ENCODE data around the gene SLC25A6.
"Not testable (repeated sequence)": the region's sequence is repeated elsewhere in the genome, so short reads cannot be mapped to it uniquely, and the experiment has no call there.

The SLC25A6 gene

DNA sequence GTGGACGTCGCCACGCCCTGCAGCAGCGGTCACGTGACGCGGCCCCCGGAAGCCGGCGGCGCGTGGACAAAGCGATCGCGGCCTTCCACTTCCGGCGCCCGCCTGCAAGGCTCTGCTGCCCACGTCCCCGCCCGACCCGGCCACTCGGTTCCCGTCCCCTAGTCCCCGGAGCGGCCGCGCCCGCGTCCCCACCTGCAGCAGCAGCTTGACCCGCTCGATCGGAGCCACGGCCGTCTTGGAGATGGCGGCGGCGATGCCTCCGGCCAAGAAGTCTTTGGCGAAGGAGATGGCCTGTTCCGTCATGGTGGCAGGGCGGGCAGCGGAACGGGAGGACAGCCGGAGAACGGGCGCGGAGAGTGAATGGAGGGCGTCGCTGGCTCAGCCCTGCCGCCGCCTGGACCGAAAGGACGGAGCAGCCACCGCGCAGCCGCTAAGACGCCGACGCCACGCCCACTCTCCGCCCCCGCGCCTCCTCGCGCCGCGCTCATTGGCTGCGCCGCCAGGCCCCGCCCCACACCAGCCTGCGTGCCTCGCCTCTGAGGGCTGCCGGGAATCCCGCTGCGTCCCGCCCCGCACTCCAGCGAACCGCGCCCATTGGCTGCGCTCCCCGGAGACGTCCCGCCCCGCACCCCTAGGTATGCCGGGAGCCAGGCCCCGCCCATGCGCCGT is at the start of gene SLC25A6:
SLC25A6 (minus strand) TSS at position 407 of the 669 bp plus-strand sequence; CDS start at position 303, 104 bp downstream.
- DNase-seq: no peak

DNA sequence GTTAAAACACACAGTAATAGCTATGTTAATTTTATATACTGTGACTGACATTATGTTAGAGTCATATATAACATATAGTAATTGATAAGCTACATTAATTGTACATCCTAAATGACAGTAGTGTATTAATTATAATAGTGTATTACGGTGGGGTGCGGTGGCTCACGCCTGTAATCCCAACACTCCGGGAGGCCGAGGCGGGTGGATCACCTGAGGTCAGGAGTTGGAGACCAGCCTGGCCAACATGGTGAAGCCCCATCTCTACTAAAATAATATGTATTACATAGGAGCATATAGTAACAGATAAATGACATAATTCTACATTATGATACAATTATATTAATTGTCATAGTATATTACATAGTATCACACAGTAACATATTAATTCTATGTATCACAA is 48.6 kb upstream of the SLC25A6 start:
- DNase-seq: no peak

DNA sequence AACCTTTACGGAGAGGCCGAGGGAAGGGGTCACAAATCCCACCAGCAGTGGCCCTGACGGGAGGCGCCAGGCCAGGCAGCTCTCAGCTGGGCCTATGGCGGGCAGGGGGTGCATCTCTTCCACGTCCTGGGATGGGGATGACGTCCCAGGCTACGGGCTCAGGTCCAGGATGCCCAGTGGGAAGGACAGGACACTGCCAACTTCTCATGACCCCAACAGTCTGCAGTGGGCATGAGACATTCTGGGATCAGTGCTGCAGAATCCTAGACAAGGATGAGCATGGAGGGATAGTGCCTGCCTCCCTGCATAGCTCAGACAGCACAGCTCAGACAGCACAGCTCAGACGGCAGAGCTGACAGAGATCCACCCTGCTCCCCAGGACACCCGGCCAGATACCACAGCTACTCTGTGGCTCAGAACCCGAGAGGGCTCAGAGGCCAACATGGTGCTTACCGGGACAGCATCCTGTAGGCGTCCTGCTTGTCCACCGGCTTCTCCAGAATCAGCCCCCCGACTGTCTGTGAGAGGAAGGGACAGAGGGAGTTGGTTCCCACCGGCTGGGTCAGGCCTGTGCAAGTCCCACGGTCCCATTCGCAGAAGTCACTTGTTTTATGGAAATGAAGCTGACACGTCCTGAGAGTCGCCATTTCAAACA is 43.5 kb upstream of the SLC25A6 start:
- no peak for DNase-seq

DNA sequence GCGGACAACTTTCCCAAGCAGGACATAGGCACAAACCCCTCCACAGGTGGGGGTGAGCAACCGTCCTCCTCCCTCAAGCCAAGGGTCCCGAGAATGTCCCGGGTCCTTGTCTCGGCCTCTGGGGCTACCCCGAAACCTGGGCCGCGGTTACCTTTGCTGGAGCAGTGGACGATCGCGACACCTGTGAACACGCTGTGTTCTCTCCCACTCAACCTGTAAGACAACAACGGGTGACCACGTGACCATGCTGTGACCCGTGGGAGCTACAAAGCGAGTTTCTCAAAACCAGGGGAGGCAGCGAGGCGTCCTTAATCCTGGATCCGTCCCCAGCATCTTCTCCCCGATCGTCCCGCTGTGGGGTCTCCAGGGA is 42.9 kb upstream of the SLC25A6 start:
- no peak for DNase-seq

DNA sequence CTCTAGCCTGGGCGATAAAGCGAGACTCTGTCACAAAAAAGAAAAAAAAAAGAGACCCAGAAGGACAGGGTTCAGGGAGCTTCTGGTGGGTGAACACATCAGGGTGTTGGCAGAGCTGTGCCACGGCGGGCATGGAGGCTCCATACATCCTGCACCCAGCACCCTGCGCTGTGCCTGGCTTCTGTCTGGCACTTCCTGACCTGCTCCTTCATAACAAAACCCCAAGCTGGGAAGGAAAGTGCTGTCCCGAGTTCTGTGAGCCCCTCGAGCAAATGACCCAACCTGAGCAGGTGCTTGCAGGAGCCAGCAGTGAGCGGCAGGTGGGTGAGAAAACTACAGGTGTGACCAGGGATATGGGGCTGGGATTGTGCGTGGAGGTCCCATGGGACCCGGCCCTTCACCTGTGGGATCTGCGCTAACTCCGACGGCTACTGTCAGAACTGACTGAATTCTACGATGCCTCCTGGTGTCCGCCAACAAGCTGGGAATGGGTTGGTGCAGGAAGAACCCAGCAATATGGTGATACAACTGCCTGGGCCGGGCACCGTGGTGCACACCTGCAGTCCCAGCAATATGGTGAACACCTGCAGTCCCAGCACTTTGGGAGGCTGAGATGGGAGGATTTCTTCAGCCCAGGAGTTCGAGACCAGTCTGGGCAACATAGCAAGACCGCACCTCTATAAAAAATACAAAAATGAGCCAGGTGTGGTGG is 41.9 kb upstream of the SLC25A6 start:
- no peak for DNase-seq

DNA sequence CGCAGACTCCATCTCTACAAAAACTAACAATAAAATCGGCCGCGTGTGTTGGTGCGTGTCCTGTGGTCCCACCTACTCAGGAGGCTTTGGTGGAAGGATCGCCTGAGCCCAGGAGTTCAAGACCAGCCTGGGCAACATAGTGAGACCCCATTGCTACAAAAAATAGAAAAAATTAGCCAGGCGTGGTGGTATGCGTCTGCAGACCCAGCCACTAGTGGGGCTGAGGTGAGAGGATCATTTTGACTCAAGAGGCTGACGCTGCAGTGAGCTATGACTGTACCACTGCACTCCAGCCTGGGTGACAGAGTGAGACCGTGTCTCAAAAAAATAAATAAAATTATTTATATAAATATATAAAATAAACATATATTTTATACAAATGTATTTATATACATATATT is 38.5 kb upstream of the SLC25A6 start:
- no peak for DNase-seq

DNA sequence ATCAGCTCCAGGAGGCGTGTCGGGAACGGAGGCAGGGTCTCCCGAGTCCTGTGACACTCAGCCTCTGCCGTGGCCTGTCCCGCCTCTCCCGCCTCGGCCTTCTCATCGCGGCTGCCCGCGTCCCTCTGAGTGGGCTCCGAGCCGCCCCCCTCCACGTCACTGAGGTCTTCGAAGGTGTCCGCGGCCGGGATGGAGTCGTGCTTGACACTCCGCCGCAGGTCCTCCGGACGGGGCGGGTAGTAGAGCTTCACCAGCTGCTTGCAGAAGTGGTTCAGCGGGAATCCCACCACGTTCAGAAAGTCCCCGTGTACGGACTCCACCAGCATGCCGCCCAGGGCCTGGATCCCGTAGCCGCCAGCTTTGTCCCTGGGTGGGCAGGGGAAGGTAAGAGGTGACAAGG is 35.8 kb upstream of the SLC25A6 start:
- no peak for DNase-seq

DNA sequence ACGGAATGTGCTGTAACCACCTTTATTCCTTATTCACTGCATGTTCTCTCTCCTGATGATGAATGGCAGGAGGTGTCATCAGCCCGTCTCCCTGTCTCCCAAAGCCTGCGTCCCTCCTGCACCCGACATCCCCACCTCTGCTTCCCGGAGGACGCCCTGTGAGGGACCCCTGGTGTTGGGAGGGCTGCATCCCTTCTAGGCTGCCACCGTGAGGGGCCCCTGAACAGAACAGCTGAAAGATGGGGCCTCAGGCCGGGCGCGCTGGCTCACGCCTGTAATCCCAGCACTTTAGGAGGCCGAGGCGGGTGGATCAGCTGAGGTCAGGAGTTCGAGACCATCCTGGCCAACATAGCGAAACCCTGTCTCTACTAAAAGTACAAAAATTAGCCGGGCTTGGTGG is 34.4 kb upstream of the SLC25A6 start:
- DNase-seq: not testable (repeated sequence)

DNA sequence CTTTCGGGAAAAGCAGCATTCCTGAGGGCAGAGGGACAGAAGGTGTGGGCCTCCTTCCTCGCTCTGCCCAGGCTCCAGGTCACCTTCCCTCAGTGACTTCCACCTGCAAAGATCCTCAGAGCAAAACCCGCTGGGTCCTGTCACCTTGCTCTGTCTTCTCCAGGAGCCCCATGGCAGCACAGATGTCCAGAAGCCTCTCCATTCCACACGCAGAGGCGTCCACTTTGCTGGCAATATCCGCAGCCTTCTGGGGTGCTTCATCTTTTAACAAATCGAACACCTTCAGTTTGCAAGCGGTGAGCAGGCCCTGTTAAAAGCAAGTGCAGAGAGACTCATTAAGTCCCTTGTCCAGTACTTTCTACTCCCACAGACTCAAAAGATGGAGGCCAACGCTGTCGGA is 33.5 kb upstream of the SLC25A6 start:
- no peak for DNase-seq

DNA sequence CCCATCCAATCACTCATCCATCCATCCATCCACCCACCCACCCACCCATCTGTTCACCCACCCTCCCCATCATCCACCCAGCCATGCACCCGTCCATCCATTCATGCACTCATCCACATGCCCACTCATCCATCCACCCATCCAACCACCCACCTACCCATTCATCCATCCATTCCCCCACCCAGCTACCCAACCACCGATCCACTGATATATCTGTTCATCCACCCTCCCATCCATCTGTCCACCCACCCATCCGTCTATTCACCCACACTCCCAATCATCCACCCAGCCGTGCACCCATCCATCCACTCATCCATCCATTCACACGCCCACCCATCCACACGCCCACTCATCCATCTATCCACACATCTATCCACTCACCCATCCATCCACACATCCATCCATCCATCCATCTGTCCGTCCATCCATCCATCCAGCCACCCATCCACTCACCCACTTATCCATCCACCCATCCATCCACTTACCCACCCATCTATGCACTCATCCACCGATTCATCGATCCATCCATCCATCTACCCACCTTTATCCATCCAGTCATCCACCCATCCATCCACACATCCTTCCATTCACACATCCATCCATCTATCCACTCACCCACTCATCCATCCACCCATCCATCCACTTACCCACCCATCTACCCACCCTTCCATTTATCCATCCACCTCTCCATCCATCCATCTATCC is 32.4 kb upstream of the SLC25A6 start:
- no peak for DNase-seq

DNA sequence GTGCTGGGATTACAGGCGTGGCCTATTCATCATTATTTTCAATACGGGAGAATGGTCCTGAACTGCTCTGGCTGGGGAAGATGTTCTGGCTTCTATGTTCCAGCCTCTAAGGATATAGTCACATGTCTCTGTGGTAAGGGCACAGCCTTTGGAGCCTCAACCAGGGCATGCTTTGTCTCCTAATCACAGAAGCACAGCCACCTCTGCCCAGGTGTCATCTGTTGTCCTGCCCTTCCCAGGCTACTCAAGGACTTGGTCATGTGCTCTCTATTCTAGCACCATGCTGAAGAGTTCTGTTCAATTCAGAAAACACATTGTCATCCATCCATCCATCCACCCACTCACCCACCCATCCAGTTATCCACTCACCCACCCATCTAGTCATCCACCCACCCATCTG is 31.3 kb upstream of the SLC25A6 start:
- no peak for DNase-seq

DNA sequence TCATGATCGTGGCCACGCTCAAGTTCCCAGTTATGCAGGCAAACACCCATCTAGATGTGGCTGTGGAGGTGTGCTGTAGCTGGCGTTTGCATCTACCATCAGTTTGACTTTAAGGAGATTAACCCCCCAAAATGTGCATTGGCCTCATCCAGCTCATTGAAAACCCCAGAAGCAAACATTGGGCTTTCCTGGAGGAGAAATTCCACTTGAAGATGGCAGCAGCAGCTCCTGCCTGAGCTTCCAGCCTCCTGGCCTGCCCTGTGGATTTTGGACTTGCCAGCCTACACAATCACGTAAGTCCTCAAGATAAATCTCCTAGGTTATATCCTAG is 30.2 kb upstream of the SLC25A6 start:
- DNase-seq: no peak

DNA sequence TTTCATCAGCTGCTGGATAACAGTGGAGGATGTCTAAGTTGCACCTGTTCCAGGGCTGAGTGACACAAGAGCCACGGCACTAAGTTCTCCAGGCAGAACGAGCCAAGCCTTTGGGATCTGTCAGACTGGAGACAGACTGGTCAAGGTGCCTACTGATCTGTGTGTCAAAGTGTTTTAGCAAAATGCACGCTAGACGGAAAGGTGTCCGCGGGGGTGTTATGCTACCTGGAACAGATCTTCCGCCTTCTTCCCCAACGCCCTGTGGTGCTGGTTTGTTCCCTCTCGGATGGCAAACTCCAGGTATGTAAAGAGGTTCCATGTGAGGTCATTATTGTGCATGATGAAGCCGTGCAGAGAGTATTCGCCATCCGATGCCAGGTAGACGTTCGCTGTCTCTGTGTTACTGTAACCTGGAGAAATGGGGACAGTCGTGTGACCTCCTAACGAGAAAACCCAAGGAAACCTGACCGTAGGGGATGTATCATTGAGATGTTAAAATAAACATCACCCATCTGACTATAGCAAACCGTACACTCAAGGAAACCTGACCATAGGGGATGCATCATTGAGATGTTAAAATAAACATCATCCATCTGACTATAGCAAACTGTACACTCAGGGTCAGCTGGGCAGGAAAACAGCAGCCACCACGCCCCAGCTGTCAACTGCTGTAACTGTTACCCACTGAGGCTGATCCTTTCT is 29.7 kb upstream of the SLC25A6 start:
- DNase-seq: no peak

DNA sequence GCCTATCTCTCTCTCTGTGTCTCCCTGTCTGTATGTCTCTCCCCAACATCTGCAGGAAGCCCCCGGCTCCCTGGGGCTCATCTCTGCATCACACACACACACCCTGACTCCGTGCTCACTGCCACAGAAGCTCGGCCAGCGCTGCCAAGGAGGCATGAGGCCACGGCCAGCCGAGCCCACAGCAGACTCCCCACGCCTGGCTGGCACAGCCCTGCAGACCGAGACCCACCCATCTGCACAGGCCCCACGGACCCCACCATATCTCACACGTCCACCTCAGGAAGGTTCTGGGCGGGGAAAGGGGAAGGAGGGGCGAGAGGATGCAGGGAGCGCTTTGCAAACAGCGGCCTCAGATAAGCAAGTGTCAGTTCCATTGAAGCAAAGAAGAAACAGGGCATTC is 28.5 kb upstream of the SLC25A6 start:
- DNase-seq: no peak

DNA sequence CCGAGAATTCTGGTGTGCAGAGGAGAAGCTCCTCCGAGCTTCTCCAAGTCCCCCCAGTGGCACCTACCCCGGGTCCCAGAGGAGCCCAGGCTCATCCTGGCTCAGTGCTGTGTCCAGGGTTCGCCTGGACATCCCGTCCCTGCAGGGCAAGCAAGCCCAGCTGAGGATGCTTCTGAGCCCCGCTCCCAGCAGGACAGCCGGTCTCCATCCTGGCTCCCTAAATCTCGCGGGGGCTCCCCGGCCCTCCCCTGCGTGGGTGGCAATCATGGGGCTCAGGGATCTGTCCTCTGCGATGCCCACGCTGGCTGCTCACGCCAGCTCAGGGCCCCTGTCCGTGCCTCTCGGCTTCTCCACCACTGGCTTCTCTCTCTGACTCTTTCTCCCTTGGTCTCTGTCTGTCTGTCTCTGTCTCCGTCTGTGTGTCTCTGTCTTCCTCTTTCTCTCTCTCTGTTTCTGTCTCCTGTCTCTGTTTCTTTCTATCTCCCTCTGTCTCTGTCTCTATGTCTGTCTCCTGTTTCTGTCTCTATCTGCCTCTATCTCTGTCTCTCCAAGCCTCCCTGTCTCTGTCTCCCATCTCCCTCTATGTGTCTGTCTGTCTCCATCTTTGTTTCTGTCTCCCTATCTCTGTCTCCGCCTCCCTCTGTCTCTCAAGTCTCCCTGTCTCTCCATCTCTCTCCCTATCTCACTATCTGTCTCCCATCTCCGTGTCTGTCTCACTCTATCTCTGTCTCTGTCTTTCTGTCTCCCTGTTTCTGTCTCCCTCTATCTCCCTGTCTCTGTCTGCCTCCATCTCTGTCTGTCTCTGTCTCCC is 27.8 kb upstream of the SLC25A6 start:
- DNase-seq: no peak

DNA sequence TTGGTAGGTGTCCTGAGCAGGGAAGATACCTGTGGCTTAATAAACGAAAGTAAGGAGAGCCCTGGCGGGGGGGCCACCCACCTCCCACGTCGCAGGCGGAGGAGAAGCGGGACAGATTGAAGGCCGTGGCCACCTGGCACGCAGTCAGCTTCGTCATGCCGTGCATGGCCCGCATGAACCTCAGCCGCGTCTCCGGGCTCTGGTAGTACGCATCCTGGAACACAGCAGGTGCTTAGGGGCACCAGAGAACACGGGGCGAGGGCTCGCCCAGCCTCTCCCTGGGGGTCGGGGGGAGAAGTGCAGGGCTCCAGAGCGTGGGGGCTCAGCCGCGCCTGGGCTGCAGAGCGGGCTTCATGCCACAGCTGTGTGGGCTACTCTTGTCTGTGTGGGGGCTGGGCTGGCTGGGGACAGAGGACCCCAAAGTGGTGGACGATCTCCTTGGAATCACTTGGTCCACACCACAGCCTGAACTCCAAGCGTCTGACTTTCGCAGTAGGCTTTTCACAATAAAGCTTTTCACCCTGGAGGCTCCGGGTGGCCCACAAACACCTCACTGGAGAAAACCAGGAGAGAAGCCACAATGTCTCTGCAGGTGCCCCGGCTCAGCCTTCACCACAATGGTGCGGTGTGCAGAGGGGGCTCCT is 27.1 kb upstream of the SLC25A6 start:
- no peak for DNase-seq

DNA sequence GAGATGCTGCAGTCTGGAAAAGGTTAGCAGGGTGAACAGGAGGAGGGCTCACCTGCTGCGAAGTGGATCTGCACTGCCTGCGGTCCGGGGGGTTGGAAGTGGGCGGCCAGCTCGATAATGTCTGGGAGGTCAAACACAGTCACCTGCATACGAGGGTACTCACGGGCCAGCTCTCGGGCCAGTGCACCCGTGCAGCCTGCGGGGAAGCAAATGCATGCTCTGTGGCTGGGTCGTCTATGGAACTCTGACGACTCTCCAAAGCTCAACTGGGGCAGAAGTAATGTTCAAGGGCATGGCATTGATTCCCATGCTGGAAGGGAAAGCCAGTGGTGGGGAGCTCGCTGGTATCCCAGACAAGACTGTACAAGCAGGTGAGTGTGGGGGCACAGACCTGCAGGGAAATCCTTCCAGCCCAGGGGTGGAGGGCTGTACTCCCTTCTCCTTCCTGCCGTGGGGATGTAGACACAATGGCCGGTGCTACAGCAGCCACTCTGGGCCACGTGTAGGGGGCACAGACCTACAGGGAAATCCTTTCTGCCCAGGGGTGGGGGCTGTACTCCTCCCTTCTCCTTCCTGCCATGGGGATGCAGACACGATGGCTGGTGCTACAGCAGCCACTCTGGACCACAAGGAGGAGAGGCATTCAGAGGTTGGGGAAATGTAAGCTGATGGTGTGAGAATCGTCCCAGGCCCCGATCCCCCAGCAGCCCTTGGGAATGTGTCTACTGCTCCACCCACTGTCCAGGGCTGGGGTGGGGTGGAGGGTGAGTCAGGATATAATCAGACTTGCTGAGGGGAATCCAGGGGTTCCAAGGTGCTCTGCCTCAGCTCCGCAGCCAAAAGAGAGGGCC is 26.2 kb upstream of the SLC25A6 start:
- no peak for DNase-seq

DNA sequence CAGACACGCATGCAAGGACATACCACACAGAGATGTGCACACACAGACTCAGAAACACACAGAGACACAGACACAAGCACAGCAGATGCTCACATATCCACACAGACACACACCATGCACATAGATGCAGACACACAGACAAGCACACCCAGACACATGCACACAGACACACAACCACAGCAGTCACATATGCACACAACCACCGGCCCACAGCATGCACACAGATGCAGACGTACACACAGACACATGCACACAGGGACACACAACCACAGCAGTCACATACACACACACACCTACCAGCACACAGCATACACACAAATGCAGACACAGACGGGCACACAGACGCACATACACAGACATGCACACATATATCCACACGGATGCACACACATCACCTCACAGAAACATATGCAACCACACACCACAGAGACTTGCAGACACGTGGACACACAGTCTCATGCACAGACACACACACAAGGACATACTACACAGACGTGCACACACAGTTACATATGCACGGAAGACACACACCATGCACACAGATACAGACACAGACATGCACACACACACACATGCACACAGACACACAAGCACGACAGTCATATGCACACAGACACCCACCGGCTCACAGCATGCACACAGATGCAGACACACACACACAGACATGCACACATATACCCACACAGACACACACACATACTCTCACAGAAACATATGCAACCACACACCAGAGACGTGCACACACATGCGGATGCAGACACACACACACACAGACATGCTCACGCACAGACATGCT is 25.2 kb upstream of the SLC25A6 start:
- DNase-seq: no peak

DNA sequence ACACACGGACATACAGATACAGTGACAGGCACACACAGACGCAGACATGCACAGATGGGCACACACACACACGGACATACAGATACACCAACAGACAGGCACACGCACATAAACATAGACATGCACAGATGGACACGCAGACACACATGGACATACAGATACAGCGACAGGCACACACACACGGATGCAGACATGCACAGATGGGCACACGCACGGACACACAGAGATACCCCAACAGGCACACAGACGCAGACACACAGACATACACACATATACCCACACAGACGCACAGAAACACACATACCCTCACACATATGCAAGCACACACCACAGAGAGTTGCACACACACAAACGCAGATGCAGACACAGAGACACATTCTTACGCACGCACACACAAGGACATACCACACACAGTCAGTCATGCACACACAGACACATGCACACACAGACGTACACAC is 24.4 kb upstream of the SLC25A6 start:
- no peak for DNase-seq
